GM23338 (cell line): Measurements from ENCODE around the gene ITGB2. TPM values are rescaled to one million over a fixed set of nuclear protein-coding genes. Genes with fewer than 3 reads are reported as not detected.

Experiments
- ATAC-seq: fragments of 200-7000 bp; cut with Tn5 transposase; 3 replicates; pipeline ENCODE4 v1.9.1; 2020
- DNase-seq: peaks from one replicate; pipeline ENCODE4 v3.0.0-alpha.2; 2015; ENCODE audit warnings: low spot score
- H2AFZ ChIP-seq: fragments of 200-600 bp; sonication (generic); 2 replicates; pipeline ENCODE4 v1.8.0; 2016; ENCODE audit warnings: antibody characterized with exemption, mild to moderate bottlenecking, moderate library complexity
- H3F3A ChIP-seq: fragments of 200-600 bp; sonication (generic); replicated peaks from 2 replicates; pipeline ENCODE4 v1.8.0; 2017; ENCODE audit warnings: antibody characterized with exemption, mixed run types, low read depth
- H3K27ac ChIP-seq: fragments of 200-600 bp; sonication (generic); 2 replicates; pipeline ENCODE4 v1.6.1; 2016; ENCODE audit warnings: low read depth
- H3K27me3 ChIP-seq: fragments of 200-600 bp; sonication (generic); 2 replicates; pipeline ENCODE4 v1.8.0; 2016; ENCODE audit warnings: mild to moderate bottlenecking, mixed run types, moderate library complexity; ENCODE audit not compliant: insufficient read depth
- H3K36me3 ChIP-seq: fragments of 200-600 bp; sonication (generic); 2 replicates; pipeline ENCODE4 v1.8.0; 2016; ENCODE audit warnings: mild to moderate bottlenecking; ENCODE audit not compliant: insufficient read depth
- H3K4me1 ChIP-seq: fragments of 200-600 bp; sonication (generic); 2 replicates; pipeline ENCODE4 v1.8.0; 2016; ENCODE audit warnings: mild to moderate bottlenecking, moderate library complexity; ENCODE audit not compliant: insufficient read depth
- H3K4me2 ChIP-seq: fragments of 200-600 bp; sonication (generic); 2 replicates; pipeline ENCODE4 v1.7.1; 2017; ENCODE audit warnings: mixed run types
- H3K4me3 ChIP-seq: fragments of 200-600 bp; sonication (generic); 2 replicates; pipeline ENCODE4 v1.6.1; 2016; ENCODE audit warnings: mixed run types
- H3K79me2 ChIP-seq: fragments of 200-600 bp; sonication (generic); replicated peaks from 2 replicates; pipeline ENCODE4 v1.8.0; 2017; ENCODE audit warnings: mild to moderate bottlenecking; ENCODE audit not compliant: insufficient read depth
- H3K9me2 ChIP-seq: fragments of 200-600 bp; sonication (generic); 2 replicates; pipeline ENCODE4 v1.8.0; 2017; ENCODE audit not compliant: insufficient read depth
- H4K20me1 ChIP-seq: fragments of 200-600 bp; sonication (generic); replicated peaks from 2 replicates; pipeline ENCODE4 v1.8.0; 2017; ENCODE audit warnings: mild to moderate bottlenecking; ENCODE audit not compliant: insufficient read depth
- H3K27ac Mint-ChIP-seq: 2 replicates; pipeline ENCODE4 v1.8.0; 2020; ENCODE audit warnings: inconsistent platforms, mild to moderate bottlenecking, moderate library complexity, mixed read lengths
- H3K27me3 Mint-ChIP-seq: 3 replicates; pipeline ENCODE4 v1.8.0; 2022; ENCODE audit warnings: low read depth, mild to moderate bottlenecking, moderate library complexity, mixed read lengths, inconsistent platforms; ENCODE audit not compliant: insufficient read depth, poor library complexity
- H3K36me3 Mint-ChIP-seq: 3 replicates; pipeline ENCODE4 v1.8.0; 2021; ENCODE audit warnings: low read depth, mild to moderate bottlenecking, inconsistent platforms, moderate library complexity, mixed read lengths
- H3K4me1 Mint-ChIP-seq: 3 replicates; pipeline ENCODE4 v1.8.0; 2020; ENCODE audit warnings: mild to moderate bottlenecking, inconsistent platforms, mixed read lengths
- H3K4me3 Mint-ChIP-seq: 3 replicates; pipeline ENCODE4 v1.8.0; 2021; ENCODE audit warnings: moderate library complexity, mild to moderate bottlenecking, inconsistent platforms, mixed read lengths
- H3K9me3 Mint-ChIP-seq: 3 replicates; pipeline ENCODE4 v1.8.0; 2020; ENCODE audit warnings: moderate library complexity, mild to moderate bottlenecking, inconsistent platforms, mixed read lengths
- JUNB ChIP-seq: IDR thresholded peaks from one replicate; pipeline ENCODE4 v1.6.1; 2016; ENCODE audit warnings: antibody characterized with exemption; ENCODE audit not compliant: unreplicated experiment
- REST ChIP-seq: IDR thresholded peaks from one replicate; pipeline ENCODE4 v1.6.1; 2018; ENCODE audit warnings: antibody characterized with exemption; ENCODE audit not compliant: unreplicated experiment
- STAT1 ChIP-seq: IDR thresholded peaks from one replicate; pipeline ENCODE4 v1.6.1; 2016; ENCODE audit warnings: antibody characterized with exemption; ENCODE audit not compliant: unreplicated experiment
- ZNF331 ChIP-seq: fragments of 250-450 bp; sonication (Bioruptor Pico); IDR thresholded peaks from 2 replicates; pipeline ENCODE4 v1.5.0; 2020; ENCODE audit warnings: low read depth, mild to moderate bottlenecking, moderate library complexity
- polyA plus RNA-seq: library from polyadenylated mRNA; unstranded; fragments of >200 nt; fragmentation: Nextera tagmentation; extraction: Ambion mirVana; gene quantifications from 2 replicates; pipeline ENCODE4 v1.2.1, GENCODE V29; 2016
- total RNA-seq: library from RNA; depleted of rRNA; stranded (reverse); fragments of >200 nt; shearing (Covaris generic); gene quantifications from 2 replicates; pipeline ENCODE4 v1.2.3, GENCODE V29; 2014

Gene ITGB2
- total and polyA plus RNA-seq, 2 experiments from 2014 or later = 0.44 to 0.63 TPM

- Mint-ChIP-seq H3K4me1 (peaks cover 23% of the 10 kb centered on the region), H3K4me3 (no peak overlapping the region), H3K36me3 (peaks cover 40% of the 10 kb centered on the region), H3K9me3 (no peaks in the 10 kb centered on the region), H3K27me3 (peaks cover 6% of the 10 kb centered on the region), H3K27ac (no peak overlapping the region)
- Histone ChIP-seq H3F3A (no peaks in the 10 kb centered on the region), H3K4me2 (no peak overlapping the region), H3K9me2 (no peaks in the 10 kb centered on the region), H3K27ac (no peak overlapping the region), H3K4me3 (no peak overlapping the region), H2AFZ (no peak overlapping the region), H3K79me2 (peaks cover 32% of the 10 kb centered on the region), H4K20me1 (peaks cover 29% of the 10 kb centered on the region), H3K36me3 (0 out of 2 replicates have a peak, but pooled peaks cover 9% of the 10 kb centered on the region), H3K4me1 (no peaks in the 10 kb centered on the region), H3K27me3 (no peaks in the 10 kb centered on the region)
- TF ChIP-seq JUNB = no peak
- DNase-seq = no peak
- no peak for ATAC-seq
Observed at GRCh38 chr21:44967082-44968047, 46.7 kb upstream of the ITGB2 start.

- H3K36me3 Mint-ChIP-seq = peaks cover 43% of the 10 kb centered on the region
- no peak for ATAC-seq
- Histone ChIP-seq H3K4me1 (no peaks in the 10 kb centered on the region), H3F3A (no peaks in the 10 kb centered on the region), H3K36me3 (peaks cover 13% of the 10 kb centered on the region; the same call in 1 of the 2 replicates), H3K9me2 (no peaks in the 10 kb centered on the region), H3K79me2 (peaks cover 42% of the 10 kb centered on the region), H3K27me3 (no peaks in the 10 kb centered on the region), H4K20me1 (peaks cover 30% of the 10 kb centered on the region), H2AFZ (no peak overlapping the region), H3K27ac (no peak overlapping the region), H3K4me3 (no peak overlapping the region), H3K4me2 (no peak overlapping the region)
- H3K27me3 Mint-ChIP-seq = peaks cover 2% of the 10 kb centered on the region
- H3K4me1 Mint-ChIP-seq = peaks cover 17% of the 10 kb centered on the region
- no peak overlapping the region for H3K4me3 Mint-ChIP-seq
- no peak for TF ChIP-seq ZNF331 (CRISPR knock-in tag)
- no peak for TF ChIP-seq STAT1
- TF ChIP-seq REST = no peak
- no peaks in the 10 kb centered on the region for H3K9me3 Mint-ChIP-seq
- DNase-seq = no peak
- peak overlapping the region; percentile 63; the same call in 1 of the 2 replicates for H3K27ac Mint-ChIP-seq
Observed at GRCh38 chr21:44966135-44967081, 45.7 kb upstream of the ITGB2 start.
